HCT116 (cell line): ENCODE measurements around the gene NRTN.
A peak's percentile ranks its signal among the peaks of the same experiment; 100 is the strongest.

Experiments
- EGR1 ChIP-seq: IDR thresholded peaks from 2 replicates; pipeline ENCODE4 v1.6.1; 2012; ENCODE audit warnings: low read depth
- EZH2 ChIP-seq: fragments of 200-600 bp; sonication (generic); IDR thresholded peaks from 2 replicates; pipeline ENCODE4 v1.6.1; 2017; ENCODE audit warnings: antibody characterized with exemption, mixed run types
- EZH2phosphoT487 ChIP-seq: fragments of 200-600 bp; IDR thresholded peaks from 2 replicates; pipeline ENCODE4 v1.6.1; 2018; ENCODE audit warnings: antibody characterized with exemption, borderline replicate concordance
- FOSL1 ChIP-seq: IDR thresholded peaks from 2 replicates; pipeline ENCODE4 v1.6.1; 2012; ENCODE audit warnings: low read depth
- POLR2A ChIP-seq: IDR thresholded peaks from 2 replicates; pipeline ENCODE4 v1.7.0; 2011; ENCODE audit warnings: borderline replicate concordance; ENCODE audit not compliant: insufficient read depth, insufficient read length; ENCODE audit errors: extremely low read depth
- POLR2AphosphoS5 ChIP-seq: IDR thresholded peaks from 2 replicates; pipeline ENCODE4 v1.6.1; 2011; ENCODE audit warnings: mild to moderate bottlenecking, low read depth, low read length, moderate library complexity
- RAD21 ChIP-seq: IDR thresholded peaks from 2 replicates; pipeline ENCODE4 v1.6.1; 2012; ENCODE audit warnings: low read depth, mild to moderate bottlenecking
- SIN3A ChIP-seq: IDR thresholded peaks from 2 replicates; pipeline ENCODE4 v1.6.1; 2012; ENCODE audit warnings: low read depth
- TCF7L2 ChIP-seq: IDR thresholded peaks from 2 replicates; pipeline ENCODE4 v1.7.0; 2011; ENCODE audit warnings: borderline replicate concordance, inconsistent platforms; ENCODE audit not compliant: insufficient read depth, insufficient read length; ENCODE audit errors: extremely low read depth
- ZNF274 ChIP-seq: fragments of 200-500 bp; sonication (Bioruptor generic); IDR thresholded peaks from 2 replicates; pipeline ENCODE4 v1.6.1; 2014; ENCODE audit warnings: mild to moderate bottlenecking, low read depth, low read length, inconsistent platforms
- TF ChIP-seq, protein P1 (sequence below), 3 experiments: fragments of 200-600 bp in 1 of 3; sonication (generic) in 1 of 3; IDR thresholded peaks in 2 of 3; conservative IDR thresholded peaks in 1 of 3; 2 replicates each; pipeline ENCODE4 v1.5.1; 2012 to 2017; ENCODE audit warnings: low read depth in 2 of 3, low read length in 2 of 3, antibody characterized with exemption in 1 of 3, borderline replicate concordance in 1 of 3, control low read depth in 1 of 3, mild to moderate bottlenecking in 1 of 3, mixed read lengths in 1 of 3, mixed run types in 1 of 3, moderate library complexity in 1 of 3; ENCODE audit not compliant: insufficient read depth in 1 of 3
- TF ChIP-seq, protein P2 (sequence below): IDR thresholded peaks from 2 replicates; pipeline ENCODE4 v1.6.1; 2012
- TF ChIP-seq, protein P3 (sequence below): IDR thresholded peaks from 2 replicates; pipeline ENCODE4 v1.6.1; 2012; ENCODE audit warnings: low read depth
- TF ChIP-seq, protein P4 (sequence below): IDR thresholded peaks from 2 replicates; pipeline ENCODE4 v1.6.1; 2012

DNA sequence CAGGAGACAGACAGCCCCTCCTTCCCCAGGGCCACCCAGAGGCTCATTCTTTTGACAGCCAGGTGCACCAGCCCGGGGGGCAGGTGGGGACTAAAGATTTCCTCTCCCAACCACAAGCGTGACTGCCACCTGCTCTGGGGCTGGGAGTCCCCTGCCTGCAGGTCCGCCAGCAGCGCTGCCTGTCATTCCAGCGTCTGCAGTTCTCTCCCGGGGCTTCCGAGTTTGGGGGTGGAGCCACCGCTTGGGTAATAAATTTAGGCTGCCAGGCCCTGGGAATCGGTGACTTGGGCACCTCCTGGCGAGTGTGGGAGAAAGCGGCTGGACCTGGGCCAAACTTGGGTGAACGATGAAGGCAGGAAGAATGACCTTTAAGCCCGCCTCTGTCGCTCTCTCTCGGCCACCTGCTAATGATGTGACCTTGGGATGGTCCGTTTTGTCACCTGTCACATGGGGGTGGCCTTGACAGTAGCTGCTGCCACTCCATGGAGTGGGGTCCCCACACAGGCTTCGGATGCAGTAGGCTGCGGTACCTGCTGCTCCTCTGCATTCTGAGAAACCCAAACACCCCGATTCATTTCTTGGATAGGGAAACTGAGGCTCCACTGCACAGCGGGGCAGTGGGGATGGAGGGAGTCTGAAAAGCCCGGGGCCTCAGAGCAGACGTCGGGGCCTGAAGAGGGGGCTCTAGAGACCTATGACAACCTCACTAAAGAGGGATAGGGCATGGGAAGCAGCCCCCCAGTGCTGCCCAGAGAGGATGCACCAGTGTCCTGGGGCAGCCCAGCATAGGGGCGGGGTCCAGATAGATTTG, 21.9 kb downstream of the NRTN start:
- no peak for TF ChIP-seq EZH2phosphoT487
- no peak for TF ChIP-seq EZH2
- TF ChIP-seq, protein P1, sequence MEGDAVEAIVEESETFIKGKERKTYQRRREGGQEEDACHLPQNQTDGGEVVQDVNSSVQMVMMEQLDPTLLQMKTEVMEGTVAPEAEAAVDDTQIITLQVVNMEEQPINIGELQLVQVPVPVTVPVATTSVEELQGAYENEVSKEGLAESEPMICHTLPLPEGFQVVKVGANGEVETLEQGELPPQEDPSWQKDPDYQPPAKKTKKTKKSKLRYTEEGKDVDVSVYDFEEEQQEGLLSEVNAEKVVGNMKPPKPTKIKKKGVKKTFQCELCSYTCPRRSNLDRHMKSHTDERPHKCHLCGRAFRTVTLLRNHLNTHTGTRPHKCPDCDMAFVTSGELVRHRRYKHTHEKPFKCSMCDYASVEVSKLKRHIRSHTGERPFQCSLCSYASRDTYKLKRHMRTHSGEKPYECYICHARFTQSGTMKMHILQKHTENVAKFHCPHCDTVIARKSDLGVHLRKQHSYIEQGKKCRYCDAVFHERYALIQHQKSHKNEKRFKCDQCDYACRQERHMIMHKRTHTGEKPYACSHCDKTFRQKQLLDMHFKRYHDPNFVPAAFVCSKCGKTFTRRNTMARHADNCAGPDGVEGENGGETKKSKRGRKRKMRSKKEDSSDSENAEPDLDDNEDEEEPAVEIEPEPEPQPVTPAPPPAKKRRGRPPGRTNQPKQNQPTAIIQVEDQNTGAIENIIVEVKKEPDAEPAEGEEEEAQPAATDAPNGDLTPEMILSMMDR (IDR thresholded peaks at IDR 0.05 in 2 of 3, conservative IDR thresholded peaks at IDR 0.05 in 1 of 3; ENCODE audit: borderline replicate concordance in 1 of 3, insufficient read depth in 1 of 3, low read depth in 2 of 3, low read length in 2 of 3) = peak in 2 of 3 experiments; percentile 59 to 63; a peak in 5 of 6 replicates
- TF ChIP-seq EGR1 = no peak
- TF ChIP-seq ZNF274 = no peak
- TF ChIP-seq, protein P2, sequence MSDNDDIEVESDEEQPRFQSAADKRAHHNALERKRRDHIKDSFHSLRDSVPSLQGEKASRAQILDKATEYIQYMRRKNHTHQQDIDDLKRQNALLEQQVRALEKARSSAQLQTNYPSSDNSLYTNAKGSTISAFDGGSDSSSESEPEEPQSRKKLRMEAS = no peak
- TF ChIP-seq SIN3A = no peak
- TF ChIP-seq POLR2A = no peak
- TF ChIP-seq TCF7L2 = no peak
- TF ChIP-seq RAD21 = peak; percentile 38; the same call in 1 of the 2 replicates
- no peak; the same call in 1 of the 2 replicates for TF ChIP-seq POLR2AphosphoS5
- TF ChIP-seq, protein P3, sequence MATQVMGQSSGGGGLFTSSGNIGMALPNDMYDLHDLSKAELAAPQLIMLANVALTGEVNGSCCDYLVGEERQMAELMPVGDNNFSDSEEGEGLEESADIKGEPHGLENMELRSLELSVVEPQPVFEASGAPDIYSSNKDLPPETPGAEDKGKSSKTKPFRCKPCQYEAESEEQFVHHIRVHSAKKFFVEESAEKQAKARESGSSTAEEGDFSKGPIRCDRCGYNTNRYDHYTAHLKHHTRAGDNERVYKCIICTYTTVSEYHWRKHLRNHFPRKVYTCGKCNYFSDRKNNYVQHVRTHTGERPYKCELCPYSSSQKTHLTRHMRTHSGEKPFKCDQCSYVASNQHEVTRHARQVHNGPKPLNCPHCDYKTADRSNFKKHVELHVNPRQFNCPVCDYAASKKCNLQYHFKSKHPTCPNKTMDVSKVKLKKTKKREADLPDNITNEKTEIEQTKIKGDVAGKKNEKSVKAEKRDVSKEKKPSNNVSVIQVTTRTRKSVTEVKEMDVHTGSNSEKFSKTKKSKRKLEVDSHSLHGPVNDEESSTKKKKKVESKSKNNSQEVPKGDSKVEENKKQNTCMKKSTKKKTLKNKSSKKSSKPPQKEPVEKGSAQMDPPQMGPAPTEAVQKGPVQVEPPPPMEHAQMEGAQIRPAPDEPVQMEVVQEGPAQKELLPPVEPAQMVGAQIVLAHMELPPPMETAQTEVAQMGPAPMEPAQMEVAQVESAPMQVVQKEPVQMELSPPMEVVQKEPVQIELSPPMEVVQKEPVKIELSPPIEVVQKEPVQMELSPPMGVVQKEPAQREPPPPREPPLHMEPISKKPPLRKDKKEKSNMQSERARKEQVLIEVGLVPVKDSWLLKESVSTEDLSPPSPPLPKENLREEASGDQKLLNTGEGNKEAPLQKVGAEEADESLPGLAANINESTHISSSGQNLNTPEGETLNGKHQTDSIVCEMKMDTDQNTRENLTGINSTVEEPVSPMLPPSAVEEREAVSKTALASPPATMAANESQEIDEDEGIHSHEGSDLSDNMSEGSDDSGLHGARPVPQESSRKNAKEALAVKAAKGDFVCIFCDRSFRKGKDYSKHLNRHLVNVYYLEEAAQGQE = no peak
- TF ChIP-seq, protein P4, sequence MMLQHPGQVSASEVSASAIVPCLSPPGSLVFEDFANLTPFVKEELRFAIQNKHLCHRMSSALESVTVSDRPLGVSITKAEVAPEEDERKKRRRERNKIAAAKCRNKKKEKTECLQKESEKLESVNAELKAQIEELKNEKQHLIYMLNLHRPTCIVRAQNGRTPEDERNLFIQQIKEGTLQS = no peak
- TF ChIP-seq FOSL1 = no peak
